DMS153 treated with DMSO at 0.1 percent for 48 hours (cell line): Measurements from ENCODE around the gene WWOX.
A peak's percentile ranks its signal among the peaks of the same experiment; 100 is the strongest.
"Not testable (repeated sequence)": the region's sequence is repeated elsewhere in the genome, so short reads cannot be mapped to it uniquely, and the experiment has no call there.

Experiments used
- DNase-seq: peaks from one replicate; lab custom pipeline; 2025; ENCODE audit not compliant: unreplicated experiment; lab: John Stamatoyannopoulos, UW

The WWOX gene

DNA sequence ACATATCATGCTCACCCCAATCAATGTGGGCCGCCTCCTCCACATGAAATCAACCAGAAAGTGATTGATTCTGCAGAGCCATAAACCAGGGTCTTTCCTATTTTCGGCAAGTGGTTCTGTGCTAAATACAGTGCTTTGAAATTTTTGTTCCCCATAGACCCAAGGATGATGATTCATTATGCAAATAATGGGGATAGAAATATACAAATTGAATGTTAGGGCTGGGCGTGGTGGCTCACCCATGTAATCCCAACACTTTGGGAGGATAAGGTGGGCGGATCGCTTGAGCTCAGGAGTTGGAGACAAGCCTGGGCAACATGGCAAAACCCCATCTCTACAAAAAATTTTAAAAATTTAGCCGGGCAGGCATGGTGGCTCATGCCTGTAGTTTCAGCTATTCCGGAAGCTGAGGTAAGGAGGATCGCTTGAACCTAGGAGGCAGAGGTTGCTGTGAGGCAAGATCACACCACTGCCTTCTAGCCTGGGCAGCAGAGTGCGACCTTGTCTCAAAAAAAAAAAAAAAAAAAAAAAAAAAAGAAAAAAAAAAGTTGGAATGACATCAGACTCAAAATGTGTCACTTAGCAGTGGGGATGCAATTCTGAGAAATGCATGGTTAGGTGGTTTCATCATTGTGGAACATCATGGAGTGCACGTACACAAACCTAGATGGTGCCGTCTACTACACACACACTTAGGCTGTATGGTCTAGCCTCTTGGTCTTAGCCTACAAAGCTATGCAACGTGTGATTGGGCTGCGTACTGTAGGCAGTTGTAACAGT lies 919.4 kb downstream of the WWOX start:
- no peak for DNase-seq

DNA sequence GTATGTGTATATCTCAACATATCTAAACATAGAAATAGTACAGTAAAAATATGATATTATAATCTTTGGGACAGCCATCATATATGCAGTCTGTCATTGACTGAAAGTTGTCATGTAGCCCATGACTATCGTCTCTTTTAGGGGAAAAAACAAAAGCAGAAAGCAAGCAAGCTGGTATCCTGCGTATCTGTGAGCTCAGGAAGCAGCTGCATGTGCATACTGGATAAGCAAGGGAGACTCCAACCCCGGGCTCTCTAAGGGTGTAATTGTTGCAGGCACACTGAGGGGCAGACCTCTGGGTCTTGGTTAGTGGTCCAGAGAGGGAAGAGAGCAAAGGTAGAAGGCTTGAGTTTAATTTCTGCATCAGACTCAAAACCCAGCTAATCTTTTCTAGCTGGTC lies 920.0 kb downstream of the WWOX start:
- no peak for DNase-seq

DNA sequence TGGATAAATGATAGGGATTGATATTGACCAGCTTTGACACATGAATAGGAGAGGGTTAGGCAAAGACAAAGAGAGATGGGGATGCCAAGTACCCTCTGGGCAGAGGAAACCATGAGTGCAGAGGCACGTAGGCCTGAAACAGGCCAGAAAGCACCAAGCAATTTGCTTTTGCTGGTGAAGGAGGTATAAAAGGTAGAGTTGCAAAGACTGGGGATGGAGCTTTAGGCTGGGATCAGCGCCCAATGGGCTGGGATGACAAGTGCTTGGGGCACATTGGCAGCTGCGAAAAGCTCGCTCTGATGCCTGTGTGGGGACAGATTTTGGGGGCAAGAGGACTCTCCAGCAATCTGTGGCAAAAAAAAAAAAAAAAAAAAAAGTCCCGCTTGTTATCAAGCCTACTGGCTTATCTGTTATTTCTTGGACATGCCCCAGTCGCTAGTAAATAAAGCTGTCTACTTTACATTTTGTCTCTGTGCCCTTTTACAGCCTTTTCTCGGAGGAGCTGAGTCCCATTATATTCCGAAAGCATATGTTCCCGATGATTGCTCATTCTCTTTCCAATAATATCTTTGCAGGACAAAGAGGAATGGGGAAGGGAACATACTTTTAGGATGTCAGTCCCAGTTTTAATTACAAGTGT lies 922.7 kb downstream of the WWOX start:
- no peak for DNase-seq

DNA sequence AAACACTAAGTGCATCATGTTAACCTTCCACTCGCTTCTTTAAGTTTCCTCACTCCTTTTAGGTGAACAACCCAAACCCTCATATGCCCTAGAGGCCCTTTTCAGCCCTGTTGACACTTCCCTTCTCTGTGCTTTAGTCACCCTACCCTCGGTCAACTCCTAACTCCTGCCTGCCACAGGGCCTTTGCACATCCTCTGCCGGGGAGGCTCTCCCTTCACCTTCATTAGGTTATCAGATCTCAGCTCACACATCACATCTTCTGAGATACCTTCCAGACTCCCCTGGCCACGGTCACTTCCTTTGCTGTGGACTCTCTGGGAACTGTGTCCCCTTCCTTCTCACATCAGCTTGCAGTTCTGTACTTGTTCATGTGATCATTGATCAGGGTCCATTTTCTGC lies 926.7 kb downstream of the WWOX start:
- DNase-seq: no peak

DNA sequence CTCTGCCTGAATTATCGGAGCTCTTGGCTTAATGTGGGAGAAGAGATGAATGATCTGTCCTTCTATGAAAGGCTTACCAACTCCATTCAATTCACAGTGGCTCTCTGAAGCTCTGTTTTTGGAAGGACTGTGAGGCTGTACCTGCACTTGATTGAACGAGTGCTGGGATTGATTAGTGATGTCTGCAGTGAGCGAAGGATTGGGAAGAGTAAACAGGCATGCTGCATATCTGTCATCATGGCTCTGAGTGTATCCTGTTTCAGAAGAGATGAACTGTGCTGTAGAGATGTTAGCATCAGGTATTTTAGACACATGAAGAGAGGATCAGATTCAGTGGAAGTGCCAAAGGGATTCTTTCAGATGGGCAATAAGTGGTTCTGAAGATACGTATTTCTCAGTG lies 937.1 kb downstream of the WWOX start:
- DNase-seq: no peak

DNA sequence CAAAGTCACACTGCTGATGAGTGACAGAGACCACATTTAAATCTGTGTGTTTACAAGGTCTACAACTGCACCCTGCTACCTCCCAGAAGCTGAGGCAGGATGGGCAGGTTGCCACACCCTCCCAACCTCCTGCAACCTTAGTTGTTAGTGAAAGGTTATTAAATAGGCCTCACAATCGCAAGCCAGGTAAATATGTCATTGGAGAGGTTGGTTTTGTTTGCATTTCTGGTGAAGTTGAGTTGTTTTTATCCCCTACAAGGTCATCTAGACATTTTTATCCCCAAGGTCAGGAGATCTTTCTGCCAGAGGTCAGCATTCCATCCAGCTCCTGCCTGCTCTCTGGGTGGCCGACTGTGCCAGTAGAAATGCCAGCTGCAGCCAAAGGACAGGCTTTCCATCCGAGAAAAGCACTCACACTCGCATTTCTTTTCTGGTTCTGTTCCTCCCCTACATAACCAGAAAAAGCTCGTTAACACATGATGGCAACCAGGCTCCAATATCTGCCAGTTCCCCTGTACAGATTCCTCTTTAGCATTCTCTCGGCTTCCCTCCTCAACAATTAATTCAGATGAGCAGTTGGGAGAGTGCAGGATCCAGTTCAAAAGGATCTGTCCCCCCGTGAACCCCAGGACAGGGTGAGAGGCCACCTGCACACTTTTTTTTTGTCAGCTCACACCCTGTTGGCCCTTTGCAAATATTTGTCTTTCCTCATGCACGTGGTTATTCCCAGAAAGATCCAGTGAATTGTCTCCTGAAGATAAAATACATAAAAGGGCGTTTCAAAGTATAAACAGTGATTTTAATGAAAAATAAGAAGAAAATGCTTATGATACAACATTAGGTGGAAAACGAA lies 938.3 kb downstream of the WWOX start:
- DNase-seq: peak; percentile 54

DNA sequence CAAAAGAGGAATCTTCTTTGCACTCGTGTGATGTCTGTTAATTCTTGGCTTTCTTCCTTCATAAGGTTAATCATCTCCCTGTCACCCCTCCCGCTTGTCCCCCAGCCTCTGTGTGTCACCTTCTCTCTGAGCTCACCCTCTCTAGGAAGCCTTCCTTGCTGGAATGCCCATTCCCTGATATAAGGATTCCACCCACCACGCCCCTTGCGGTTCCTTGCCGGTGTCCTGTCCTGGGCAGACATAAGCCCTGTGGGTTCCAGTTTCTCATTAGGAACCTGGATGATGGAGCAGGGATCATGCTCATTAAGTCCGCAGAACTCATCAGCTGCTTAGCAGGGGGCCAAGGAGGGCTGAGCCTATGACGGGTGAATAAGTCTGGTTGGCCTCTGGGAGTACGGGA lies 941.8 kb downstream of the WWOX start:
- DNase-seq: no peak

DNA sequence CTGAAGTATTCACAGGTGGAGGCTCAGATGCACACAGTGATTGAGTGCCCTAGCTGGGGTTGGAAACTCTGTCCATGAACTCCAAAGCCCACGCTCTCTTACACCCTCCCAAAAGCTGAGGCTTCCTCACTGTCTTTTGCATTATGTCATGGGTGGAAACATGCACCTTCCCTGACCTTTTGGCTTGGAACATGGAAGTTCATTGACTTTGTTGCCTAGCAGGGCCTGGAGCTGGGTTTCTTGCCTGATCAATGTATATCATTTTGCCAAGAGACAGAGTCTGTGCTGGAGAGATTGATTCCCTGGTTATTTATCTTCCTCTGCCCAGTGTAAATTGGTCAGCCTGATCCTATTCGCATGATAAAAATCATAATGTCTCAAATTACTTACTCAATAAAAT lies 942.7 kb downstream of the WWOX start:
- DNase-seq: no peak

DNA sequence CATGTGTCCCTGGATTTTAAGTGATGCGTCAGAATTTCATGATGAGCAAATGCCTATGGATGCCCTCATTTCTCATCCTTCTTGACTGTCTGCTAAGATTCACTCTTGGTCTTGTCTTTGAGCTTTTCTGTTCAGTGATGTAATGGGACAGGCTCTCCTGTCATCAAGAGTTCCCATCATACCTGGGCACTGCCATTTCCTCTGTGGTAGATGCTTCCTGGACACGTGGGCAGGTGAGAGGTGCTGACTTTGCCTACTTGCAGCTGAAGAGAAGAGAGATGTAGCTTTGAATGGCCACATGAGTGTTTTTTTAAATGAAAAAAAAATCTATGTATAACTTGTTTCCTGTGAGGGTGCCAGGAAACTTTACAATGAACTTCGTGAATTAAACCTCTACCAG lies 943.4 kb downstream of the WWOX start:
- no peak for DNase-seq

DNA sequence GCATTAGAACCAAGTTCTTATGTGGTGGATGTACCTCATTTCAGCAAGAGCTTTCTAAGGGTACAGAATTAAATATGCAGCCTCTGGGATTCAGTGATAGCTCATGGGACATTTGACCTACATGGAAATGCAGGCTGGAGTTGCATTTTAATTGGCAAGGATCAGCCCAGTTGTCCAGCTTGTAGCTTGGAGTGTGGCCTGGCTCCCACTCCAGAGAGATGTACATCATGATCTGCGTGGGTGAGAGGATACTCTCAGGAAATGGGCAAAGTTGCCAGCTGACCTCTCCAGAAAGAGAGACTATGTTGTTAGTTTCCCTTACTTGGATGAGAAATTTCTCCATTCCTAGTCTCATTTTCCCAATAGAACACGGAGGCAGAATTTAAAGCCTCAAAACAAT lies 945.7 kb downstream of the WWOX start:
- DNase-seq: no peak

DNA sequence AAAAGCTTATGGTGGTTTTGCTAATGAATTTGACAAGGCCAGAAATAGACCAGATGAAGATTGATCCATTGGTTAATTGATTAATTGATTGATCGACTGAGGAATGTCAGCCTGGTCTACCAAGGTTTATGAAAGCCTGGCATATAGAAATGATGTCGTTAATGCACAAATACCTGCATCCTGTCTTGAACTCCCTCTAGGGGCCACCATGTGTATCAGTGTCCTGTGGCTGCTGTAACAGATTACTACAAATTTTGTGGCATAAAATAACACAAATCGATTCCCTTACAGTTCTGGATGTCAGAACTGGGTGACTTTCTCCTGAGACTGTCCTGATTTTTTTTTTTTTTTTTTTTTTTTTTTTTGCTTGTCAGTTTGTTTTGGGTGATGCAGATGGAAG lies 947.9 kb downstream of the WWOX start:
- DNase-seq: peak; percentile 16

DNA sequence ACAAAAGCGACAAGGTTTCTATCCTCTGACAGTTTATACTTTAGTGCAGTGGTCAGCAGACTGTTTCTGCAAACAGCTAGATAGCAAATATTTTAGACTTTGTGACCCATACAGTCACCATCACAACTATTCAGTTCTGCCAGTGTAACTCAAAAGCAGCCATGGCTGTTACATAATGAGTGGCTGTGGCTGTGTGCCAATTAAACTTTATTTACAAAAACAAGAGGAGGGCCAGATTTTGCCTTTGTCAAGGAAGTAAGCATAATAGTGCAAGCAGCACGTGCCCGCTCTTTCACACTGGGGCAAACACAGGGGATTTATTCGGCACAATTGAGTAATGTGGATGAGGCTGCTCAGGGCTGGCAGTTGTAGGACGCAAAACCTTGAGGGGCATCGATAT lies 949.6 kb downstream of the WWOX start:
- DNase-seq: no peak

DNA sequence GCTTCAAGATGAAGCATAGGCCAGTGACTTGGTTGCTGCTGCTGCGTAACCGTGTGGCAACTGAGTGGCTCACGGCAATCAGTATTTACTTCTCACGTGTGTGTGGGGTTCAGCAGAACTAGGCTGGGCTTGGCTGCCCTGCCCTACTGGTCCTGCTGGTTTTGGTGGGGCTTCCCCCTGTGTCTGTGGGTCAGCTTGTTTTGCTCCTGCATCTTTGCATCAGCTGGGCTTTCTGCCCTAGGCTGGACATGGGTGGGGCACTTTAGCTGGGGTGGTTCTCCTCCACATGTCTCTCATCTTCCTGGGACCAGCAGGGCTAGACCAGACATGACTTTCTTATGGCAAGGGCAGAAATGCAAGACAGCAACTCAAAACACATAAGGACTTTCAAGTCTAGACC lies 950.6 kb downstream of the WWOX start:
- DNase-seq: no peak

DNA sequence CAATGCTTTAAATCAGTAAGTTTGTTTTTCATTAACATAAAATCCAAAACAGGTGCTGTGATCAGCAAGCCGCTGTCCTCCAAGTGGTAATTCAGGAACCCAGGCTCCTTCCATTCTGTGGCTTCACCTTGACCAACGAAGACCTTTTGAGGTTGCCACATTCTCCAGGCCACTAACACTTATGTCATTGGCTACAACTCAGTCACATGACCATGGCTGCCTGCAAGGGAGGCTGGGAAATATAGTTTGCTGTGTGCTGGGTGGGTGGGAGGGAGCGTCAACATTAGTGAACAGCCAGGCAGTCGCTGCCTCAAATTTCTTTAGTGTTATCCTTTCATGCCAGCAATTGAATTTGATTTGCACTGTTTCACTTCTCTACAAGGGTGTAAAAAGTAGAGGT lies 951.9 kb downstream of the WWOX start:
- no peak for DNase-seq

DNA sequence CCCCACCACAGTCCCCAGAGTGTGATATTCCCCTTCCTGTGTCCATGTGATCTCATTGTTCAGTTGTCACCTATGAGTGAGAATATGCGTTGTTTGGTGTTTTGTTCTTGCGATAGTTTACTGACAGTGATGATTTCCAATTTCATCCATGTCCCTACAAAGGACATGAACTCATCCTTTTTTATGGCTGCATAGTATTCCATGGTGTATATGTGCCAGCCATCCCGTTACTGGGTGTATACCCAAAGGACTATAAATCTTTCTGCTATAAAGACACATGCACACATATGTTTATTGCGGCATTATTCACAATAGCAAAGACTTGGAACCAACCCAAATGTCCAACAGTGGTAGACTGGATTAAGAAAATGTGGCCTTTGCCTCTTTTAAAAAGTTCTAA lies 952.7 kb downstream of the WWOX start:
- not testable (repeated sequence) for DNase-seq

DNA sequence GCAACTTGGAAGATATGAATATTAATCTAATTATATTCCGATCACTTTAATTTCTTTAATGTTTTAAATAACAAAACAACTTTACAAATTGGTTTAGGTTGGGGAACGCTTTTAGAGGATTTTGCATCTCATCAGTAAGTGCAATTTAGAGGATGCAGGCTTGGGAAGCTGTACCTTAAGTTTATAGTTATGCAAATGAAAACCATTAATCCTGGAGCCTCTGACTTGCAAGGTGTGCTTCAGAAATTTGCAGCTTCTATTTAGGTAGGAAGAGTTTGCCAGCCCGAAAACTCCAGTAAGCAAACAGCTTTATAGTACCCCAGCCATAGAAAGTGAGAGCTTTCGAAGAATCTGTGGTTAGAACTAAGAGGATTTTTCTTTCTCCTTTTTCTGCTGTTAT lies 954.1 kb downstream of the WWOX start:
- DNase-seq: no peak

DNA sequence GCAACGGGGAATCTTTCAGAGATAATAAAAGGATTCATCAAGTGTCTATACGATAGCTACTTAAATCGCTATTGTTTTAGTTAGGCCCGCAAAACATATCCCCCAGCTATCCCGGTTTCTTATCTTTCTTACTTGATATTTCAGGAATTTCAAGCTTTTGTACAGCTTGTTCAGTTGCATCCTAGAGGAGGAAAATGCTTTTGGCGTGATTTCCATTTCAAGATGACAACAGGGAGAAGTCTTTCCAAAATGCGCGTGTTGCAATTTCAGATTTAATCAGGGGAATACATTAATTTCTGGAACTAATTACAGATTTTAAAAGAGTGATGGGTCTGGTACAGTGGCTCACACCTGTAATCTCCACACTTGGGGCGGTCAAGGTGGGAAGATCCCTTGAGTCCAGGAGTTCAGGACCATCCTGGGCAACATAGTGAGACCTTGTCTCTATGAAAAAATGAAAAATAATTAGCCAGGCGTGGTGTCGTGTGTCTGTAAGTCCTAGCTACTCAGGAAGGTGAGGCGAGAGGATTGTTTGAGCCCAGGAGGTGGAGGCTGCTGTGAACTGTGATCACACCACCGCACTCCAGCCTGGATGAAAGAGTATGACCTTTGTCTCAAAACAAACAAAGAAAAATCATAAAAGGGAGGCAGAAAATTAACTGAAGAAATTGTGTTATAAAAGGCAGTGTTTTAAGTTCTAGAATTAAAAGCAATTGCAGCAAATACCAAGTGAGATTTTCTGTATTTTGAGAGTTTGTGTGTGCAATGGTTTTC lies 954.9 kb downstream of the WWOX start:
- no peak for DNase-seq

DNA sequence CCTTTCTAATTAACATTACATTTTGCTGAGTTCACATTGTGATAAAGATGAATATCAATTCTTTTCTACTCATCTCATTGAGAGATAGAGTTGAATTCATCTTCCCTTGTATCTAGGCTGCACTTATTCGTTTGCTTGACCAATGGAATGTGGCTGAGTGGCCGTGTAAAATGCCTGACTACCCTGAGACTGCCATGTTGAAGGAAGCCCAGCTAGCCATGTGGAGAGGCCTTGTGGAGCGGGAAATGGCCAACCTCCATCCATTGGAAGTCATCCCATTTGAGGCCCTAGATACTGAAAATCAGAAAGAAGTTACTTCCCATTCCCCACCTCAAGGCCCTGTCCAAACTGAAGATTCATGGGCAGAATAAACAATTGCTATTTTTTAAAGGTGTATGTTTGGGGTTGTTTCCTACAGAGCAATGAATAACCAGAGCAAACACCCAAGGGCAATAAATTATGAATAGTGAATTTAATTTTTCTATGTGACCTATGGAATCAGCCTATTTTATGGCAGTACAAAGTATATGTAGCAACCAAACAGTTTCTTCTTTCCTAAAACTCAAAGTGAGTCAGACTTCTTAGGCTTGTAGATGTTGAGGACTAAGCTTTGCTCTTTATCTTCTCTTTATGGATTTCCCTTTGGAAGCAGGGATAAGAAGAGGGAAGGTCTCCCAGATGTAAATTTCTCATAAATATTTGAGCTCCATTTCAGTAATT lies 956.0 kb downstream of the WWOX start:
- DNase-seq: no peak

DNA sequence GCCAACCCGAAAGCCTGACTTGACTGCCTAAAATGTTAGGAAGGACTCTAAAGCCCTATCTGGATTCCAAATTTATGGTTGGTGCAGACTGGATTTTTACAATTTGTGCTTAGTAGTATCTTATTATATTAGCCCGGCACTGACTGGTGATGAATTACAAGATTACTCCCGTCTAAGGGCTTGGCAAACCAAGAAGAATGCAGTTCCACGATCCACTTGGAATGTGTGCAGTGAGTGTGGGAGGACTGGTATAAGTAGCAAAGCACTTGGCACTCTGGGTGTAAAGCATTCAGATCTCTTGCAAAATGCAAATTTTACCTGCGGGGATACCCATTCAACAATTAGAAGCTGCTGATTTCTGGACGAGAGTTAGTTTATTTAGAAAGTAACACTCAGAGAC lies 961.7 kb downstream of the WWOX start:
- DNase-seq: no peak

DNA sequence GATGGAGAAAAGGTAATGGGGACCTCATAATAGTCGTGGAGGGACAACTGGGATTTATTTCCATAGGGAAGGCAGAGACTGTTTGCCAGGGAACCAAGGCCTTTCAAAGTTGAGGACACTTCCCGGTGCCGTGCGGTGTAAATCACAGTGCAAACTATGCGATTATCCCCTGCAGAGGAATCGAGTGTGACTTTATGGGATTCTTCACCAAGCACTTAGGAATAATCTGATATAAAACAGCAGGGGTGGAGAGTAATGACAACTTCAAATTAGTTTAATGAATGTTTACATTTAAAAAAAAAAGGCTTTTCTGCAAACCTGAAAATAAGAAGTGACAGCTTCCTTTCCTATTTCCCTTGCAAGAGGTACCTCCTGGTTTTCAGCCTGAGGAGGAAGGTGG lies 962.9 kb downstream of the WWOX start:
- DNase-seq: no peak

DNA sequence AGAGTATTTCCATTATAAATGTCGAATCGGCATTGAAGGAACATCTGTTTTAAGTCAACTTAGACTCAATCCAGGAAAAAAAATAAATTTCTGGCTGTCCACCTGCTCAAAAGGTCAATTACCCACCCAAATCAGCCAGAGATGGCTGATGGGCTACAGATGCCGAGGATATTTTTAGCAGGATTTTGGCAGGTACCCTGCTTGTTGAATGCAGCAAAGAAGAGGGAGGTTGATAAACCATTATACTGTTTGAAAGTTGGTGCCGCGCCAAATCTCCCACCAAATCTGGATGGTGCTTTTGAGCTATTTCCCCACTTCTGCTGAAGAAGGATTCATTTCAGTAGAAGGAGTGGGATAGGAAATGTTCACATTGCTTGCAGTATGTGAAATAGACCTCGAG lies 963.4 kb downstream of the WWOX start:
- DNase-seq: no peak
